ENCODE measurements around the gene KLK2.
A peak's percentile ranks its signal among the peaks of the same experiment; 100 is the strongest.

The KLK2 gene

GRCh38 chr19:50912102-50912599 lies 38.9 kb downstream of the KLK2 start:
- no peak overlapping the region for H3K4me3 ChIP-seq (ENCODE audit: low read depth, low read length)
- no peak for TF ChIP-seq CTCF (IDR thresholded peaks at IDR 0.05; ENCODE audit: low read depth, low read length)

- no peak overlapping the region for H3K4me3 ChIP-seq (ENCODE audit: low read depth, low read length)
- TF ChIP-seq CTCF (IDR thresholded peaks at IDR 0.05; ENCODE audit: low read depth, low read length): no peak
Observed at GRCh38 chr19:50912727-50913716, 39.8 kb downstream of the KLK2 start.

GRCh38 chr19:50916069-50916468 lies 42.8 kb downstream of the KLK2 start:
- no peak for TF ChIP-seq CTCF (IDR thresholded peaks at IDR 0.05; ENCODE audit: low read depth, low read length)
- H3K4me3 ChIP-seq (ENCODE audit: low read depth, low read length): no peak overlapping the region

GRCh38 chr19:50921426-50922316 lies 48.4 kb downstream of the KLK2 start:
- H3K4me3 ChIP-seq (ENCODE audit: low read depth, low read length): no peak overlapping the region
- TF ChIP-seq CTCF (IDR thresholded peaks at IDR 0.05; ENCODE audit: low read depth, low read length): no peak

GRCh38 chr19:50922317-50922853 lies 49.1 kb downstream of the KLK2 start:
- peak; percentile 82 for TF ChIP-seq CTCF (IDR thresholded peaks at IDR 0.05; ENCODE audit: low read depth, low read length)
- H3K4me3 ChIP-seq (ENCODE audit: low read depth, low read length): no peak overlapping the region

GRCh38 chr19:50924586-50924985 lies 51.3 kb downstream of the KLK2 start:
- H3K4me3 ChIP-seq (ENCODE audit: low read depth, low read length): no peak overlapping the region
- no peak for TF ChIP-seq CTCF (IDR thresholded peaks at IDR 0.05; ENCODE audit: low read depth, low read length)

All from WI38 (cell line).